Activated naive CD4-positive, alpha-beta T cell treated with anti-CD3 and anti-CD28 coated beads, Interleukin-2, amount 50 U/mL, for 16 hours (primary cell): Measurements from ENCODE around the gene RPAP2.
"Not testable (repeated sequence)": the region's sequence is repeated elsewhere in the genome, so short reads cannot be mapped to it uniquely, and the experiment has no call there.

Experiments
- DNase-seq: peaks from one replicate; pipeline ENCODE4 v3.0.0-alpha.2; 2020

RPAP2 gene

DNA sequence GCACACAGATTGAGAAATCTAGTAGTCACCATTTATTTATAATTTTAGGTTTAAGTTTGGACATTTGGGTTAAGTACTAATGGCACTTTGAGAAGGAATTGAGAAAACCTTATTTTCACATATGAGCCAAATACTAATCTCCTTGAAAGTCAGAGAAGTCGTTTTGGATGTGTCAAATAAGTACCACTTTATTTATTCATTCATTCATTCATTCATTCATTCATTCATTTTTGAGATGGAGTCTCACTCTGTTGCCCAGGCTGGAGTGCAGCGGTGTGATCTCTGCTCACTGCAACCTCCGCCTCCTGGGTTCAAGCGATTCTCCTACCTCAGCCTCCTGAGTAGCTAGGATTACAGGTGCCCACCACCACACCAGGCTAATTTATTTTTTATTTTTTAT is 79.1 kb downstream of the RPAP2 start:
- DNase-seq = not testable (repeated sequence)

DNA sequence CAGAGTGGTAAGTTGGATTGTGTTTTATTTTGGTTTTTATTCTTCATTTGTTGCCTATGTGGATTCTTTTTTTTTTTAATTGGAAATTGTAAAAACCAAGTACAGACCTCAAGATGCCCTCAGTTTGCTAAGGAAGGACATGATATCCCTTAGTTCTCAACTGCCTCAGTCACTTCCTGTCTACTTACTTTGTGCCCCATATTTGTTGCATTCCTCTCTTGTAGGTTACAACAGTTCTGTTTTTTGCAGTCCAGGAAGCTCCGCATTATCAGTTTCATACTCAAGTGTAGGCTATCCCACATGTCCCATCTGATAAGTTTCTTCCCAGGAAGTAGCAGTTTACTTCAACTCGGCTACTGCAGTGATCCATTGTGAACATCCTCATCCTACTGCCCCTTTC is 82.0 kb downstream of the RPAP2 start:
- no peak for DNase-seq

DNA sequence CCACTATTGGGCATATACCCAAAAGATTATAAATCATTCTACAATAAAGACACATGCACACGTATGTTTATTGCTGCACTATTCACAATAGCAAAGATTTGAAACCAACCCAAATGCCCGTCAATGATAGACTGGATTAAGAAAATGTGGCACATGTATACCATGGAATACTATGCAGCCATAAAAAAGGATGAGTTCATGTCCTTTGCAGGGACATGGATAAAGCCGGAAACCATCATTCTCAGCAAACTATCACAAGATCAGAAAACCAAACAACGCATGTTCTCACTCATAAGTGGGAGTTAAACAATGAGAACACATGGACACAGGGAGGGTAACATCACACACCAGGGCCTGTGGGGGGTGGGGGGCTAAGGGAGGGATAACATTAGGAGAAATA is 95.1 kb downstream of the RPAP2 start:
- DNase-seq = not testable (repeated sequence)

DNA sequence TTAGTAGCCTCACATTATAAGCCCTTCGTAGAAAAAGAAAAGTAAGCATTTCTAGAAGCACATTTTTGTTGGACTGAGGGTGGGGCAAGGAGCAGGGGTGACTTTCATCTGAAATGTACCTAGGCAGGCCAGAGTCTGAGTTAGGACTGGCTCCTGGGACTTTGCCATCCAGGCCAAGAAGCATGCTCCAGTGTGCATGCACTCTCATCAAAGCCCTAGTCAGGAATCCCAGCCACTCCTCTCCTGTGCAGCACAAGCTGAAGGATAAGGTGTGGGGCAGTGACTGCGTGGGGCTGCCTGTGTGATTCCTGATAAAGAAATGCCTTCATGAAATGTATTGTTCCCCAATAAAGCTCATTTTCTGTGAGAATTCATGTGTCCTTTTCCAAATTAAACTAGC is 99.7 kb downstream of the RPAP2 start:
- no peak for DNase-seq

DNA sequence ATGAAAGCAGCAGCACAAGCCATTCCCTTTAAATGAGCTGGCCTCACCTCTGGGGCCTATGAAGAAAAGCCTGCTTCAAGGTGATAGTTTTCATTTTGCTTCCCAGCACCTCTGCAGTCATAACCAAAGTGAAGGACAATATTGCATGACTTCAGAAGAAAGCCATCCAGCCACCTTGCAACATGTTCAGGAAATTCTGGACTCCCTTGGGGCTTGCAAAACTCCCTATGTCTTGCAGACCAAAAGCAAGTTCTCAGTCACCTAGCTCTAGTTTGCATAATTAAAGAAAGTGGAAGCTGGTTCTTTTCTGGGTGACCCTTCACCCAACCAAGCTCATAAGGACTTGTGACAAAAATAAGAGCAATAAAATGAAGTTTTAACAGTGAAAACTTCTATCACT is 100.2 kb downstream of the RPAP2 start:
- DNase-seq = no peak

DNA sequence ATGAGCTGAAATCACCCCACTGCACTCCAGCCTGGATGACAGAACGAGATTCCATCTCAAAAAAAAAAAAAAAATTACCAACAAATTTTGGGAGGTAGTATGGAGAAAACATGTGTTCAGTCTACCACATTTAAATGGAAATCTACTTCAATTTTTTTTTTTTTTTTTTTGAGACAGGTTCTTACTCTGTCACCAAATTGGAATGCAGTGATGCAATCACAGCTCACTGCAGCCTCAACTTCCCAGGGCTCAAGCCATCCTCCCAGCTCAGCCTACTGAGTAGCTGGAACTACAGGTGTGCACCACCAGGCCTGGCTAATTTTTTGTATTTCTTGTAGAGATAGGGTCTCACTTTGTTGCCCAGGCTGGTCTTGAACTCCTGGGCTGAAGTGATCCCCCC is 105.8 kb downstream of the RPAP2 start:
- DNase-seq = no peak

DNA sequence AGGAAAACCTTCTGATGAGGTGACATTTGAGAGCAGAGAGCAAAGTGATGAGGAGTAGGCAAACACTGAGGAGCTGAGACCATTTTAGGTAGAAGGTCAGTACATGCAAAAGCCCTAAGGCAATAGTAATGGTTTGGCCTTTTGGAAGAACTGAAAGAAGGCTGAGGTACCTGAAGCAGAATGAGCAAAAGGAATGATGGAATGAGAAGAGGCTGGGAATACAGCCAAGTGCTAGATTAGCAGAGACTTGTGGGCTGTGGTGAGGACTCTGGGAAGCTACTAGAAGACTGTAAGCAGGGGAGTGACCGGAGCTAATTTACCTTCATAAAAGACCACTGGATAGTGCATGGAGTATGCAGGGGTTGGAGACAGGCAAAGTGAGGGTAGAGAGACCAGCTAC is 110.0 kb downstream of the RPAP2 start:
- DNase-seq = no peak

DNA sequence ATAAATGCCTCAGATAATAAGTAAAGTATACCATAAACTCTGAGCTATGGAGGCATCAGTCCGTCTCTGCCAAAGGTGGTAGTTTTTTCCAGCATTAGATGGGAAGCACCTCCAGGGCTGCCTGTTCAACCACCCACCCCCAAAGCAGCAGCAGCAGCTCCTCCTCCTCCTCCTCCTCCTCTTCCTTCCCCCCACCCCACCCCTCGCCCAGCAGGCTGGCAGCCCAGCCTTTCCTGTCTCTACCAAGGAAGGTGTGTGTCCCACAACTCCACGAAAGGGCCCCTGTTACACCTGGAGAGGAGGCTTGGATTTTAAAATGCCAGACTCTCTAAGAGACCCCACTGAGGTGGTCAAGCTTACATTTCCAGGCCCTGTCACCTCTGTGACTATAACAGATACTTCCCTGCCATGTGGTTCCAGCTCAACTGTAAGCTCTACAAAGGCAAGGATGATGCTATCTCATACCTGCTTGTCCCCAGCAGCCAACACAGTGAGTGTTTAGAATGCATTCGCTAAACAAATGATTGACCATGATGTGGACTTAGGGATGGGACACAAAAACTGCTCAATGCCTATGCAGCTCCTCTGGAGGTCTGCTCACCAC is 111.2 kb downstream of the RPAP2 start:
- no peak for DNase-seq

GRCh38 chr1:92410706-92411105 is 111.8 kb downstream of the RPAP2 start:
- no peak for DNase-seq

DNA sequence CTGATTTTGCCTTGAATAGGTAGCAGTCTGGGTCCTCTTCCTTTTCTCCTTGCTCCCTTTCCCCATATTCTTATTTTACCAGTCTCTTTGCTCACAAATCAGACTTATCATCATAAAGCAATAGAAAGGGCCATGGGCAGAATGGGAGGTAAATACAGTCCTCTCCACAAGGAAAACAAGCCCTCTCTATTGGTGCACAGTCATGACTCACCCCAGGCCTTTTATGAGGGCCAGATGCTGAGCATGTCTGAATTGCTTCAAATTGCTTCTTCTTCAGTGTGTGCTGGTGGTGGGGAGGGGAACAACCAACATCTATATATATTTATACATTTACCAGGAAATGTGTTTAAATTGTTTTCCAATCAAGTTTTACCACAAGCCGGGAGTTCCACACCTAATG is 112.7 kb downstream of the RPAP2 start:
- no peak for DNase-seq

DNA sequence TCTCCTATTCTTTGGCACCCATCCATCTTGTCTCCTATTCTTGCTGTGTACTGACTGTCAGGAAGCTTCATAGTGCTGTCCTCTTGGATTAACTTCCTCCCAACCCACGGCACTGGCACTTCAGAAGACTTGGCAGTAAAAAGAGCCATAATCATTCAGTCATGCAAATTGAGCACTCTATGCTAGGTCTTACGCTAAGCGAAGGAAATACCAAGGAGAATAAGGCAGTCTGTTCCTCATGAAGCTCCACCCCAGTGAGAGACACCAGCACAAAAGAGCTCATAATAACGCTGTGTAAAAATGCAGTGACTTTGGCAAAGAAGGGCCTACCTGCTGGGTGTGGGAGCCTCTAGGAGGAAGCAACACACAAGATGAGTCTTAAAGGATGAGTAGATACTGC is 120.8 kb downstream of the RPAP2 start:
- DNase-seq = no peak

DNA sequence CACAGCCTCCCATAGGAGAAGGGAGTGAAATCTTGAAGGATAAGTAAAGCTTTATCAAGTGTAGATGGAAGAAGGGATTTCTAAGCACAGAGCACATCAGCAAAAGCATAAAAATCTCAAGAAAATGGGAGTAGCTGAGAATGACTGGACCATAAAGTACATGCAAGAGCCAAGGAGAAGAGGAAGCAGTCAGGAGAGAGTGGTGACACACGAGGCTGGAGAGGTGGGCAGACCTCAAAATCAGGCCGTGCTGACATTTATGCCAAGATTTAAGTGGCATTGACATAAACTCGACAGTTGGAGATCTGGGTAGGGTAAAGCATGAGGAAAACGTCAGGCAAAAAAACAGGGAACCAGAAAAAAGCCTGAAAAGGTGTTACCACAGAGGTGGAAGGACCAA is 125.5 kb downstream of the RPAP2 start:
- no peak for DNase-seq

- DNase-seq = no peak
Measured at GRCh38 chr1:92425617-92426016, 126.8 kb downstream of the RPAP2 start.

DNA sequence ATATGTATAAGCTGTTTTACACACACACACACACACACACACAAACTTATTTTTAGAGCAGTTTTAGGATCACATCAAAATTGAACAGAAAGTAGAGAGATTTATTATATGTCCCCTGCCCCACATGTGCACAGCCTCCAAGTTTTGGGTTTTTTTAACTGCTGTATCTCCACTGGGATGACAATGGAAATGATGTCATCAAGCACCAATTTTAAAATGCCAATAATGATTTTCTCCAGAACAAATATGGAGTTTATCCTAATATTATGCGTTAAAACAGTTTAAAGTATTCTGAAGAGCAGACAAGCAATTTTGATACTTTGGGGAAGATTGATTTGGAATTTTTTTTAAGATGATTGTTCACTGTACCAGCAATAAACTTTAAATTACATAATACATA is 131.2 kb downstream of the RPAP2 start:
- no peak for DNase-seq

- DNase-seq = not testable (repeated sequence)
Measured at GRCh38 chr1:92434572-92434971, 135.7 kb downstream of the RPAP2 start.

DNA sequence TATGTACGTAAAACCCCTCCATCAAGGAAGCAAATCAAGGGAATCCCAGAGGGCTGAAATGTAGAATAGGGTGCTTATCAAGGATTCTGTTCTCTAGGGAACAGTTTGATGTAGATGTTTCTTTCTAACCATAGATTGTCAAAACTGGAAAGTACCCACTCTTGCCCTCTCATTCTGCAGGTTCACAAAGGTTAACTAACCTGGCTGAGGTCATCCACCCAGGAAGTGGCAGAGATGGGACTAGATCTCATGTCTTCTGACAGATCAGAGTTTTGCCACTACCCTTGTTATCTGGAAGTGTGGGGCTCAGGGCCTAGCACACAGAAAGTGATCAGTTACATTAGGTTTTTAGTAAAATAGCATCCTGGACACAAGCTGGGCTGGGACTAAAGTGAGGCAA is 140.4 kb downstream of the RPAP2 start:
- DNase-seq = no peak

- DNase-seq = no peak
Measured at GRCh38 chr1:92441316-92441696, 142.4 kb downstream of the RPAP2 start.

- DNase-seq = no peak
Measured at GRCh38 chr1:92441697-92442342, 143.0 kb downstream of the RPAP2 start.

DNA sequence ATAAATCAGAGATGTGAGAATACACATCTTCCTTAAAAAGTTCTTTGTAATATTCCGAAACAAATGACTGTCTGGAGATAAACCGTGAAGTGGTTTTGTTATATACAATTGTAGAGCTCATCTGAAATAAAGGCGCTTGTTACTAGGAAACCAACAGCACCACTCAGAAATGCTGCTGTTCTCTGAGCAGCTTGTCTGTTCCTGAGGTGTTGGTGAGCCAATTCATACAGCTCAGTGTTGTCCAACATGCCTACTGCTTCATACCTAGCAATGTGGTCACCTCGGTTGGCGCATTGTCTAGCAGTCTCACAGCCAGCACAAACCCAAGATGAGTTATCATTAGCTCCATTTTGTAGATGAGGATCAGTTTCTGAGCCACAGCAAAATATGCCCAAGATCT is 143.5 kb downstream of the RPAP2 start:
- DNase-seq = no peak

DNA sequence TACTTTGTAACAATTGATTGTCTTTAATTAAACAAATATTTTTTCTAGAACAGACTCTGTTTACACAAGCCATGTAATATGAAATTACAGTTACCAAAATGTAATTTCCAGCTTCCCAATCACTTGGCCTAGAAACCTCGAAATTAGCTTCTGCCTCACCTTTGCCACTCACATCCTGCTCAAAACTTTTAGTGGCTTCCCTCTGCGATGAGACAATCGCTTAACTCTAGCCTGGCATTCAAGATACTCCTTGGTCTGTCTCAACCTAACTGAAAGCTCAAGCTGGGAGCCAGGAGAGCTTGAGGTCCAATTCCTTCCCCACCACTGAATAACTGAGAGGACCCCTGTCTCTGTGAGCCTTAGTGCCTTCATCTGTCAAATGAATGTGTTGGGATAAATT is 145.0 kb downstream of the RPAP2 start:
- no peak for DNase-seq

- no peak for DNase-seq
Measured at GRCh38 chr1:92444351-92444750, 145.5 kb downstream of the RPAP2 start.

DNA sequence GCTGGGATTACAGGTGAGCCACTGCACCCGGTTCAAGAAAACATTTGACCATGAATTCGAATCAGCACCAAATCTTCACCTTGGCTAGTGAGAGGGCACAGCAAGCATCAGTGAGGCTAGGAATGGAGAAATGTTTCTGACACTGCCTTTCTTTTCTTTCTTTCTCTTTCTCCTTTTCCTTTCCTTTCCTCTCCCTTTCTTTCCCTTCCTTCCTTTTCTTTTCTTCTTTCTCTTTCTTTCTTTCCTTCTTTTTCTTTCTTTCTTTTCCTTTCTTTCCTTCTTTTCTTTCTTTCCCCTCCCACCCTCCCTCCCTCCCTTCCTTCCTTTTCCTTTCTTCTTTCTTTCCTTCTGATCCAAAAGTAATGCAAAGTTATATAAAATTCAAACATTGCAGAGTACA is 147.0 kb downstream of the RPAP2 start:
- DNase-seq = no peak

GRCh38 chr1:92446546-92446945 is 147.7 kb downstream of the RPAP2 start:
- no peak for DNase-seq

DNA sequence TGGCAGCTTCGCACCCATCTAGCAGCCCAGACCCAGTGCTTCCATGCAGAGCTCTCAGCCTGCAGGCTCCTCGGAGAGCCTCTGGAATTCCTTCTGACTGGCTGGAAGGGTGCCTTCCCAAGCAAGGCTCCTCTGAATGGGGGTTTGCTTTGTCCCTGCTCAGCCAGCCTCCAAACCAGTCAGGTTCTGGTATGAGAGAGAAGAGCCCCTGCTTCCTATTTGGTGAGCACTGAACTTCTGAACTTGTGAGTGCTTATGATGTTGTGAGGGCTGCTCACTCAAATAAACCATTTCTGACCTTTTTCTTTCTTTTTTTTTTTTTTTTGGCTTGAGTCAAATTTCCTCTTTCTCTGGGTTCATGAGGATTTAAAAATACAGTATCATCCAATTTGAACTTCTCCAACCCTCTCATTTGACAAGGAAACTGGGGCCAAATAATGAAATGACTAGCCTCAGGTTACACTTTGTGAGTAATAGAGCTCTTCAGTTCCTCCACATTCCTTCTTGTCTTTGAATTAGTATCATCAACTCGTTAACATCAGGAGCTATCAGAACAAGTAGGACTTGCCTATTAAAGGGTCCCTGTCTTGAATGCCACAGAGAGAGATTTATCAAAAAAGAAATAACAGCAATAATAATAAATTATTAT is 148.3 kb downstream of the RPAP2 start:
- DNase-seq = no peak

DNA sequence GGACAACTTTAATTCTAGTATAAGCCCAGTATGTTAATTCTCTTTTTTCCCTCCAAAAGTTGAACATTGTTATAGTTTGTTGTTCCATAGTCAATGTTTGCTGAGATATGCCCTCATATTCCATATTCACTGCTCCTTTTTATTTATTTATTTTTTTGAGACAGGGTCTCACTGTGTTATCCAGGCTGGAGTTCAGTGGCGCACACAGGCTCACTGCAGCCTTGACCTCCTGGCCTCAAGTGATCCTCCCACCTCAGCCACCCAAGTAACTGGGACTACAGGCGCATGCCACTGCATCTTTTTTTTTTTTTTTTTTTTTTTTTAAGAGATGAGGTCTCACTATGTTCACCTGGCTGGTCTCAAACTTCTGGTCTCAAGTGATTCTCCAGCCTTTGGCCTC is 149.1 kb downstream of the RPAP2 start:
- no peak for DNase-seq
